AG09319 (cell line): Measurements from ENCODE around the gene SLC30A7.

ENCODE experiments used
- DNase-seq: peaks from one replicate; pipeline ENCODE4 v3.0.0-alpha.2; 2010; ENCODE audit warnings: low read depth; ENCODE audit errors: extremely low read depth
- CTCF ChIP-seq: IDR thresholded peaks from 2 replicates; pipeline ENCODE4 v1.5.1; 2011; ENCODE audit warnings: low read depth, mild to moderate bottlenecking, inconsistent platforms, low read length, moderate library complexity

Gene SLC30A7

GRCh38 chr1:101029184-101029583, 133.3 kb downstream of the SLC30A7 start:
- no peak for TF ChIP-seq CTCF
- DNase-seq = no peak

GRCh38 chr1:101030881-101031280, 135.0 kb downstream of the SLC30A7 start:
- DNase-seq = no peak

More at GRCh38 chr1:101030881-101031280, 135.0 kb downstream of the SLC30A7 start:
- no peak for TF ChIP-seq CTCF
